Skin of body (tissue), 2 donors: ENCODE measurements around the gene CLDN7. TPM values are rescaled to one million over a fixed set of nuclear protein-coding genes. Genes with fewer than 3 reads are reported as not detected.

Experiments
- small RNA-seq: library from RNA; depleted of rRNA; stranded (forward); fragments of <200 nt; gene quantifications from one replicate; pipeline ENCODE3, GENCODE V24; 2014; ENCODE audit warnings: low replicate concordance
- total RNA-seq: library from RNA; depleted of rRNA; stranded (reverse); fragments of >200 nt; gene quantifications from one replicate; pipeline ENCODE4 v1.2.3, GENCODE V29; 2014

Gene CLDN7
- total RNA-seq, 1 donor from 2014 or later: 5.4 TPM

Small RNAs within 50 kb of the gene (small RNA-seq; reads per million reads assigned to genes)
- gene MIR324 (13.1 reads per million, percentile 93 among the genes with 10 or more reads in this experiment), gene RF00019 (not detected)

Other genes with a start within 250 kb of the CLDN7 start
- gene RNASEK, start 249.9 kb downstream of the CLDN7 start, total RNA-seq: 57.5 TPM
- gene BCL6B, start 239.4 kb downstream of the CLDN7 start, total RNA-seq: 7.6 TPM
- 0.69 TPM for gene SLC16A13, start 226.5 kb downstream of the CLDN7 start, total RNA-seq
- 0.69 TPM for gene SLC16A11, start 218.4 kb downstream of the CLDN7 start, total RNA-seq
- gene CLEC10A, start 182.2 kb downstream of the CLDN7 start, total RNA-seq: 3.7 TPM
- gene ASGR2, start 147.7 kb downstream of the CLDN7 start, total RNA-seq: 0.39 TPM
- gene ASGR1, start 83.1 kb downstream of the CLDN7 start, total RNA-seq: 3.7 TPM
- gene DLG4, start 42.6 kb downstream of the CLDN7 start, total RNA-seq: 16.5 TPM
- gene ACADVL, start 42.5 kb downstream of the CLDN7 start, total RNA-seq: 261 TPM
- gene DVL2, start 28.0 kb downstream of the CLDN7 start, total RNA-seq: 47.5 TPM
- gene PHF23, start 23.0 kb downstream of the CLDN7 start, total RNA-seq: 27.0 TPM
- 223 TPM for gene GABARAP, start 20.0 kb downstream of the CLDN7 start, total RNA-seq
- gene CTDNEP1, start 10.7 kb downstream of the CLDN7 start, total RNA-seq: 44.1 TPM
- 27.5 TPM for gene ELP5, start 10.3 kb downstream of the CLDN7 start, total RNA-seq
- gene SLC2A4, start 19.2 kb upstream of the CLDN7 start, total RNA-seq: 11.7 TPM
- gene YBX2, start 32.2 kb upstream of the CLDN7 start, total RNA-seq: 1.3 TPM
- 186 TPM for gene EIF5A, start 45.1 kb upstream of the CLDN7 start, total RNA-seq
- gene GPS2, start 52.9 kb upstream of the CLDN7 start, total RNA-seq: 17.2 TPM
- gene NEURL4, start 66.9 kb upstream of the CLDN7 start, total RNA-seq: 14.2 TPM
- gene ACAP1, start 74.1 kb upstream of the CLDN7 start, total RNA-seq: 4.7 TPM
- gene KCTD11, start 89.7 kb upstream of the CLDN7 start, total RNA-seq: 6.3 TPM
- gene TMEM95, start 92.7 kb upstream of the CLDN7 start, total RNA-seq: not detected
- gene TNK1, start 118.6 kb upstream of the CLDN7 start, total RNA-seq: 2.5 TPM
- gene PLSCR3, start 132.0 kb upstream of the CLDN7 start, total RNA-seq: 16.0 TPM
- gene TMEM256, start 141.6 kb upstream of the CLDN7 start, total RNA-seq: 75.9 TPM
- gene NLGN2, start 145.4 kb upstream of the CLDN7 start, total RNA-seq: 8.8 TPM
- not detected for gene SPEM1, start 157.8 kb upstream of the CLDN7 start, total RNA-seq
- gene SPEM2, start 163.1 kb upstream of the CLDN7 start, total RNA-seq: not detected
- not detected for gene SPEM3, start 166.4 kb upstream of the CLDN7 start, total RNA-seq
- 3.3 TPM for gene TMEM102, start 173.0 kb upstream of the CLDN7 start, total RNA-seq
- 3.4 TPM for gene FGF11, start 177.0 kb upstream of the CLDN7 start, total RNA-seq
- gene CHRNB1, start 182.6 kb upstream of the CLDN7 start, total RNA-seq: 12.5 TPM
- 16.7 TPM for gene ZBTB4, start 217.2 kb upstream of the CLDN7 start, total RNA-seq
- not detected for gene SLC35G6, start 219.0 kb upstream of the CLDN7 start, total RNA-seq
- gene POLR2A, start 221.9 kb upstream of the CLDN7 start, total RNA-seq: 73.0 TPM